GM12801 (cell line): ENCODE measurements around the gene ASS1.

ENCODE experiments used
- CTCF ChIP-seq: IDR thresholded peaks from one replicate; pipeline ENCODE4 v1.5.1; 2011; ENCODE audit warnings: control low read depth; ENCODE audit not compliant: insufficient read length; ENCODE audit errors: extremely low read depth

Gene ASS1

GRCh38 chr9:130442746-130443455 is 1.9 kb upstream of the ASS1 start:
- TF ChIP-seq CTCF: no peak

DNA sequence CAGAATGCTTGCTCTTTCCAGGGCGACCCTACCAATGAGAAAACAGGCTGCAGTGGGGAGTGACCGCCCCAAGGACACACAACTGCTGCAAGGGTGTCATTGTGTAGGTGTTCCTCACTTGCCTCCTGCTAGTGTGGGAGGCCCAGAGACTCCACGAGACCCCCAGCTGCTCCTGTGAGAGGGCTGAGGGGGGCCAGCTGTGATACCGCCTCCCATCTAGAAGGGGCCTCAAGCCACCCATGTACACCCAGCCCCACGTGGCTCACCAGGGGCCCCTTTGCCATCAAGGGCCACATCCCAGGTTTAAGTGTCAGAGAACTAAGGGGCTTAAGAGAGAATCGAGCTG is 1.3 kb upstream of the ASS1 start:
- no peak for TF ChIP-seq CTCF

GRCh38 chr9:130443840-130444492 is 795 bp upstream of the ASS1 start:
- TF ChIP-seq CTCF: no peak

GRCh38 chr9:130445268-130445983 is 665 bp downstream of the ASS1 start:
- no peak for TF ChIP-seq CTCF

- no peak for TF ChIP-seq CTCF
Observed at GRCh38 chr9:130446101-130446861, 1.5 kb downstream of the ASS1 start.

DNA sequence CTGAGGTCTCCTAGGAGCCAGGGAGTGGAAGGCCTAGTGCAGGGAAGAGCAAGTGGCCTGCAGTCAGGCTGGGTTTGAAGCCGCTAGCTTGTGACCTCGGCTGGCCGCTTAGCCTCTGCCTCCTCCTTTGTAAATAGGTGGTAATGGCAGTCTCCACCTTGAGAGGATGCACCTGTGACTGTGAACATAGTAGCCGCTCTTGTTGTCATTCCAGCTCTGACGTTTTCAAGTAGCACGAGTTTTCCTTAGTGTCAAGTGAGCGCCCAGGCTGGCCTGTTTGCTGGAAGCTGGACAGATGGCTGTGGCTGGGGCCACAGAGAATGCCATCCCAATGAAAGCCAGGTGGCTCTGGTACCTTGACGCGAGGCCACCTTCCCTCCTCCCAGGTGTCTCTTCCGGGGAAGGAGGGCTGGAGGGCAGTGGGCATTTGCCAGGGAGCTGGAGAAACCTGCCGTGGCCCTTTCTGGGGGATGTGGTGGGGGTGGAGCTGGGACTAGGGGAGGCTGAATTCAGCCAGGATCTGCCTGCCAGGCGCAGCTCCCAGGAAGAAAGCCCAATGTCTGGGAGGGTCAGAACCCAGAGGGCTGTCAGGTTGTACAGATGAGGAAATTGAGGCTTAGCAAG is 2.5 kb downstream of the ASS1 start:
- no peak for TF ChIP-seq CTCF
